Mesodermal cell (in vitro differentiated cells): ENCODE measurements around the gene LACTBL1.

ENCODE experiments used
- H3K27ac ChIP-seq: 2 replicates; pipeline ENCODE4 v1.7.0; 2013; ENCODE audit warnings: mild to moderate bottlenecking, low read depth, low read length, moderate library complexity; ENCODE audit not compliant: severe bottlenecking
- H3K36me3 ChIP-seq: 2 replicates; pipeline ENCODE4 v1.7.1; 2013; ENCODE audit warnings: mild to moderate bottlenecking, low read length, moderate library complexity; ENCODE audit not compliant: control insufficient read depth, insufficient read depth
- H3K4me1 ChIP-seq: one replicate; pipeline ENCODE4 v1.7.1; 2013; ENCODE audit warnings: mild to moderate bottlenecking, low read length; ENCODE audit not compliant: insufficient read depth, control insufficient read depth, poor library complexity, severe bottlenecking
- H3K4me3 ChIP-seq: 2 replicates; pipeline ENCODE4 v1.7.0; 2013; ENCODE audit warnings: low read length, control low read depth, mild to moderate bottlenecking; ENCODE audit not compliant: insufficient read depth, poor library complexity, severe bottlenecking; ENCODE audit errors: extremely low read depth
- H3K9me3 ChIP-seq: 2 replicates; pipeline ENCODE4 v1.7.1; 2013; ENCODE audit warnings: mild to moderate bottlenecking, low read length, moderate library complexity; ENCODE audit not compliant: control insufficient read depth
- WGBS, 2 experiments: methylation state at CpG; one replicate each; pipeline ENCODE4 v1.1.5; 2013; ENCODE audit warnings: missing lambda C conversion rate in 2 of 2; ENCODE audit not compliant: insufficient coverage in 2 of 2; 5-methylcytosine and 5-hydroxymethylcytosine counted together

The LACTBL1 gene

DNA sequence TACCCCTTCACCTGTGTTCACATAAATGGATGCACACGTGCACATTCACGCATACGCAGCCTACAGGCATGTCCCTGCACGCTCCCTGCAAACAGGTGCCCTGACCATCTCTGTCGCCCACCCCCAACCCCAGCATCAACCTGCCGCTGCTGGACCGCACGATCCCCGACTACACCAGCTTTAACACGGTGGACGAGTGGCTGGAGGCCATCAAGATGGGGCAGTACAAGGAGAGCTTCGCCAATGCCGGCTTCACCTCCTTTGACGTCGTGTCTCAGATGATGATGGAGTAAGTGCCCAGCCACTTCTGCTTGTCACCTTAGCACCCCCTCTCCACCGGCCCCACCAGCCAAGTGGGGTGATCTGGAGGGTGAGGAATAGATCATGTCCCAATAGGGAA, 60.4 kb downstream of the LACTBL1 start:
- no peak overlapping the region for H3K27ac ChIP-seq
- H3K4me1 ChIP-seq, result no peaks in the 10 kb centered on the region
- WGBS, 2 experiments, result 96 to 99% methylated on average over 12 to 13 of the region's 16 CpGs
- H3K4me3 ChIP-seq, result no peak overlapping the region
- H3K36me3 ChIP-seq, result peaks cover 3% of the 10 kb centered on the region
- no peaks in the 10 kb centered on the region for H3K9me3 ChIP-seq

DNA sequence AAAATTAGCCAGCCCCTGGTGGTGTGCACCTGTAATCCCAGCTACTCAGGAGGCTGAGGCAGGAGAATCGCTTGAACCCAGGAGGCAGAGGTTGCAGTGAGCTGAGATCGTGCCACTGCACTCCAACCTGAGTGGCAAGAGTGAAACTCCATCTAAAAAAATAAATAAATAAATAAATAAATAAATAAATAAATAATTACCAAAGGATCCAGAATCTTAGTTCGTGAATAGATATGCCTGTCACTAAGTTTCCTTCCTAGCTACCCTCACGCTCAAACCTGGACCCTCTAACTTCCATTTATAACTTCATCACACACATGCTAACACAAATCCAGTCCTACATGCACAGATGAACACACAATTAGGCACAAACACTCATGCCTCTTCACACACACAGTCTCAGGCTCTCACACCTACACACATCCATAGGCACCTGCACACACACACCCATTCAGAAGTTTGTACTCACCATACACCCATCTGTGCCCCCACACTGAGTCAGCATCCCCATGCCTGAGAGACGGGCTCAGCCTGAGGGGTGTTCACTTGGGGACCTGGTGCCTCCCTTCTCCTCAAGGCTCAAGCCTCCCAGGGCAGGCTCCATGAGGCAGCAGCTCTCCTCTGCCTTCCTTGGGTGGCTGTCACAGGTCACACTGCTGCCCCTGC, 61.5 kb downstream of the LACTBL1 start:
- WGBS, 2 experiments, result 86 to 90% methylated on average over 1 to 2 of the region's 5 CpGs

DNA sequence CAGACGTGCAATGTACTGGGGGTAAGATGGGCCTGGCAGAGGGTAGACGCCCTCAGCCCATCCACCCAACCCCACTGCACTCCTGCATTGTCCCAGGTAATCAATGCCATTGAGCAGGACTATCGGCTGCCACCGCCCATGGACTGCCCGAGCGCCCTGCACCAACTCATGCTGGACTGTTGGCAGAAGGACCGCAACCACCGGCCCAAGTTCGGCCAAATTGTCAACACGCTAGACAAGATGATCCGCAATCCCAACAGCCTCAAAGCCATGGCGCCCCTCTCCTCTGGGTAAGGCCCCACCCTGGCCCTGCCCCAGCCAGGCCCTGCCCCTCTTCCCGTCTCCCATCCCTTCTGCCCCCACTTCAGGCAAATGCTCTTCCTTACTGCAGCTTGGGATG, 62.4 kb downstream of the LACTBL1 start:
- 84 to 85% methylated on average over 10 to 12 of the region's 13 CpGs for WGBS, 2 experiments
- Histone ChIP-seq H3K36me3 (peaks cover 3% of the 10 kb centered on the region), H3K27ac (no peak overlapping the region), H3K9me3 (no peaks in the 10 kb centered on the region), H3K4me3 (no peak overlapping the region), H3K4me1 (no peaks in the 10 kb centered on the region)

More for the DNA sequence above, 61.5 kb downstream of the LACTBL1 start:
- no peaks in the 10 kb centered on the region for H3K9me3 ChIP-seq
- peaks cover 3% of the 10 kb centered on the region for H3K36me3 ChIP-seq
- no peak overlapping the region for H3K27ac ChIP-seq
- no peaks in the 10 kb centered on the region for H3K4me1 ChIP-seq
- no peak overlapping the region for H3K4me3 ChIP-seq

DNA sequence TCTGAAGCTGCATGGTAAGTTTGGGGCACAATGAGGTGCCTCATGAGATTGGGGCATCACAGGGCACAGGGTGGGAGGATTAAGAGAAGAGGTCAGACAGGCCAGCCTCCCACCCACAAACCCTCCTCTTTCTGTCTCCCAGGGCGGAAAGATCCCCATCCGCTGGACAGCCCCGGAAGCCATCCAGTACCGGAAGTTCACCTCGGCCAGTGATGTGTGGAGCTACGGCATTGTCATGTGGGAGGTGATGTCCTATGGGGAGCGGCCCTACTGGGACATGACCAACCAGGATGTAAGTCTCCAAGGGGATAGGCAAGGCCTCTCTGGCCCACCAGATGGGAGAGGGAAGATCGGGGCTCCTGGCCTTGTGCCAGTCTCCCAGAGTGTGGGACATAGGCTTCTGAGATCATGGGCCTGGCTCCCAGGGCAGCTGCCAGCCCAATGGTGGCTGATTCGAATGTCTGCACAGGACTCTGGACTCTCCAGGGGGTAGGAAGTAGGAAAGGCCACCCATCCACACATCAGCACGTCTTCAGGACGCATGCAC, 63.7 kb downstream of the LACTBL1 start:
- Histone ChIP-seq H3K27ac (no peak overlapping the region), H3K4me3 (no peak overlapping the region), H3K9me3 (no peaks in the 10 kb centered on the region), H3K4me1 (no peaks in the 10 kb centered on the region), H3K36me3 (peaks cover 3% of the 10 kb centered on the region)
- WGBS, 2 experiments, result 93% methylated on average over 8 to 10 of the region's 11 CpGs

DNA sequence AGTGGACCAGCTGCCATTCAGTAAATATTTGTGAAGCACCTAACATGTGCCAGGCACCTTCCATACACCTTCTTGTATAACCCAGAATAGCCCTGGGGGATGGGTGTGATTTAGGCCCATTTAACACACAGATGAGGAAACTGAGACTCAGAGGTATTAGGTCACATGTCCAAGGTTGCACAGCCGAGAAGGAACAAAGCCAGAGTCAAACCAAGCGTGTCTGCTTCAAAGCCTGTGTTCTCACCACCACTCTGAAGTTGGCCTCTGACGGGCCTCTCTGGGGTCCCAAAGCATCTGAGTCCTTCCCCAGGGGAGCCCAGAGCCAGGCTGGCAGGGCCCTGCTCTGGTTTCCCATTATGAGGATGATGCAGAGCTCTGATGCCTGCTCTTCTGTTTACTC, 65.1 kb downstream of the LACTBL1 start:
- H3K27ac ChIP-seq, result no peak overlapping the region
- 88 to 92% methylated on average over 3 of the region's 3 CpGs for WGBS, 2 experiments
- no peaks in the 10 kb centered on the region for H3K4me1 ChIP-seq
- no peaks in the 10 kb centered on the region for H3K9me3 ChIP-seq
- H3K4me3 ChIP-seq, result no peak overlapping the region
- H3K36me3 ChIP-seq, result peaks cover 3% of the 10 kb centered on the region

DNA sequence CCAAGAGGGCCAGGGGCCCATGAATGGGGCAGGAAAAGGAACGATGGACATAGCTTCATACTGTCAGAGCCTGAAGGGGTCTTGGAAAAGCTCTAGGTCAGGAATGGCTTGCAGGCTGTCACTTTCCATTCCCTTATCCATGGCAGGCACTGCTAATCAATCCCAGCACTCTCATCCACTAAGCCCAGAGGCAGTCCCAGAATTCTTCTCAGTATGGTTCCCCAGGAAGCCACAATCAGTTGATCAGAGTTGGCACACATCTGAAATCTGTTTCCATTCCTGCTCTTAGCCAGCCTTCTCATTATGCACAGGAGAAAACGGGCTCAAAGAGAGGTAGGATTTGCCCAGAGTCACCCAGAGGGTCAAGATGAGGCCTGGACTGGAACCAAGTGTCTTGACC, 65.7 kb downstream of the LACTBL1 start:
- Histone ChIP-seq H3K9me3 (no peaks in the 10 kb centered on the region), H3K27ac (no peak overlapping the region), H3K4me1 (no peaks in the 10 kb centered on the region), H3K36me3 (peaks cover 3% of the 10 kb centered on the region), H3K4me3 (no peak overlapping the region)
- WGBS, 2 experiments, result 89 to 94% methylated on average over 1 to 2 of the region's 2 CpGs

DNA sequence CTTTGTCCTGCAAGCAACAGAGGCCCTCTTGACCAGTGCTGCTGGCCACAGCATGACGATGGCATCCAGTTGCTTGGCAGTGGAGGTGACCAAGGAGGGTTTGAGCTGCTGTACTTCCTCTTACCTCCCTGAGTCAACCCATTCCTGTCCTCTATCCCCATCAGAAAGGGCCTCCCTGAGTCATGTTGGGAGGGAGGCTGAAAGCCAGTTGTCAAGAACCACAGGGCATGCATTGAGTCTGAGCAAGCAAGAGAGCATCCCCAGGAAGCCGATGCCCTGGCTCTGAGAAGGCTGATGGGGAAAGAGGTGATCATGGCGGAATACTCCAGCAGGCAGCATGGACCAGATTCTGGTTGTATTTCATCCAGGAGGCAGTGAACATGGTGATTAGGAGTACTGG, 69.6 kb downstream of the LACTBL1 start:
- Histone ChIP-seq H3K4me3 (no peak overlapping the region), H3K36me3 (no peaks in the 10 kb centered on the region), H3K9me3 (no peaks in the 10 kb centered on the region), H3K4me1 (no peaks in the 10 kb centered on the region), H3K27ac (no peak overlapping the region)
- 96 to 100% methylated on average over 2 to 3 of the region's 3 CpGs for WGBS, 2 experiments
